ENCODE measurements around the gene DLL4.

GRCh38 chr15:40933517-40933902 is 4.4 kb downstream of the DLL4 start:
- TF ChIP-seq CTCF (IDR thresholded peaks at IDR 0.05; ENCODE audit: borderline replicate concordance, extremely low read depth, low read length, poor library complexity, severe bottlenecking): no peak
- TF ChIP-seq EZH2 (IDR thresholded peaks at IDR 0.05; ENCODE audit: borderline replicate concordance, low read depth, low read length, severe bottlenecking): no peak
